Chondrocyte (in vitro differentiated cells): ENCODE data around the gene LAMA1. TPM values are rescaled to one million over a fixed set of nuclear protein-coding genes. Genes with fewer than 3 reads are reported as not detected.

Source experiments
- DNase-seq: peaks from one replicate; pipeline ENCODE4 v3.0.0; 2021; ENCODE audit warnings: mixed read lengths, low spot score
- H3K27ac Mint-ChIP-seq: one replicate; pipeline ENCODE4 v1.8.0; 2021; ENCODE audit warnings: mild to moderate bottlenecking, moderate library complexity, mixed read lengths; ENCODE audit not compliant: unreplicated experiment
- H3K27me3 Mint-ChIP-seq: 2 replicates; pipeline ENCODE4 v1.8.0; 2021; ENCODE audit warnings: low read depth, mixed read lengths
- H3K36me3 Mint-ChIP-seq: 2 replicates; pipeline ENCODE4 v1.8.0; 2021; ENCODE audit warnings: low read depth, mixed read lengths
- H3K4me1 Mint-ChIP-seq: 2 replicates; pipeline ENCODE4 v1.8.0; 2021; ENCODE audit warnings: low read depth, mild to moderate bottlenecking, mixed read lengths
- H3K4me3 Mint-ChIP-seq: one replicate; pipeline ENCODE4 v1.8.0; 2021; ENCODE audit warnings: mild to moderate bottlenecking, moderate library complexity, mixed read lengths; ENCODE audit not compliant: unreplicated experiment
- H3K9me3 Mint-ChIP-seq: 2 replicates; pipeline ENCODE4 v1.8.0; 2021; ENCODE audit warnings: low read depth, mixed read lengths
- total RNA-seq: library from RNA; stranded (reverse); gene quantifications from 3 replicates; pipeline ENCODE4 v1.2.1, GENCODE V29; 2021
- TF ChIP-seq, protein P1 (sequence below): fragments of 200-600 bp; sonication (generic); IDR thresholded peaks from 2 replicates; pipeline ENCODE4 v1.5.0; 2021; ENCODE audit warnings: antibody characterized with exemption, mild to moderate bottlenecking, moderate library complexity

Gene LAMA1
- total RNA-seq, 1 donor from 2014 or later, result 2.3 TPM

DNA sequence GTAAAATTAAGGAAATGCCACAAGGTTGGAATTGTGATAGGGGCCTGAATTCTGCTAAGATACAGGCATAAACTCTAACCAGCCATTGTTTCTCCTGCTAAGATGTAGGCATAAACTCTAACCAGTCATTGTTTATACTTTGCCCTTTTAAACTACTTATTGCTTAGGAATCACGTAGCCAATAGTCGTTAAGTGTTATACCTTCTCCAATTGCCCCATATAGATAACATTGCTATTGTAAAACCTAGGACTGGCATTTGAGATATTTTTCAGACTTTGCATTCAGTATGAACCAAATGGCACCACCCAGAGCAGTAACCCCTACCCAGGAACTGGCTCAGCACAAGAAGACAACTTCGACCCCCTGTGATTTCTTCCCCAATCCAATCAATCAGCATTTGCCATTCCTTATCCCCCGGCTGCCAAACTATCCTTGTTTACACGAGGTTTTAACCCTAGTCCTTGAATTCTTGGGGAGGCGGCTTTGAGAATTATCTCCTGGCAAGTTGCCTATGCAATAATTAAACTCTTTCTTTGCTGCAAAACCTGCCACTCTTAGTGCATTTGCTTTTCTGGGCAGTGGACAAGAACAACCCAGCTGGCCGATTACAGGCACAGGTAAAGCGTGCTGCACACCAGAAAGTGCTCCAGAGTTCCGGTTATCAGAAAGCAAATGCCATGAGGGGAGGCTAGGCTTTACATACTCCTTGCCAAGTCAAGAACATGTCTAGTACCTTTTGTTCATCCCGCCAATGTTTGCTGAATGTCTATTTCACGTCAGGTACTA is 167.6 kb downstream of the LAMA1 start:
- H3K9me3 Mint-ChIP-seq, result no peaks in the 10 kb centered on the region
- H3K4me3 Mint-ChIP-seq, result no peak overlapping the region
- TF ChIP-seq, protein P1, sequence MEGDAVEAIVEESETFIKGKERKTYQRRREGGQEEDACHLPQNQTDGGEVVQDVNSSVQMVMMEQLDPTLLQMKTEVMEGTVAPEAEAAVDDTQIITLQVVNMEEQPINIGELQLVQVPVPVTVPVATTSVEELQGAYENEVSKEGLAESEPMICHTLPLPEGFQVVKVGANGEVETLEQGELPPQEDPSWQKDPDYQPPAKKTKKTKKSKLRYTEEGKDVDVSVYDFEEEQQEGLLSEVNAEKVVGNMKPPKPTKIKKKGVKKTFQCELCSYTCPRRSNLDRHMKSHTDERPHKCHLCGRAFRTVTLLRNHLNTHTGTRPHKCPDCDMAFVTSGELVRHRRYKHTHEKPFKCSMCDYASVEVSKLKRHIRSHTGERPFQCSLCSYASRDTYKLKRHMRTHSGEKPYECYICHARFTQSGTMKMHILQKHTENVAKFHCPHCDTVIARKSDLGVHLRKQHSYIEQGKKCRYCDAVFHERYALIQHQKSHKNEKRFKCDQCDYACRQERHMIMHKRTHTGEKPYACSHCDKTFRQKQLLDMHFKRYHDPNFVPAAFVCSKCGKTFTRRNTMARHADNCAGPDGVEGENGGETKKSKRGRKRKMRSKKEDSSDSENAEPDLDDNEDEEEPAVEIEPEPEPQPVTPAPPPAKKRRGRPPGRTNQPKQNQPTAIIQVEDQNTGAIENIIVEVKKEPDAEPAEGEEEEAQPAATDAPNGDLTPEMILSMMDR, result no peak
- peaks cover 1% of the 10 kb centered on the region for H3K36me3 Mint-ChIP-seq
- no peaks in the 10 kb centered on the region for H3K27me3 Mint-ChIP-seq
- DNase-seq, result no peak
- no peaks in the 10 kb centered on the region for H3K4me1 Mint-ChIP-seq
- H3K27ac Mint-ChIP-seq, result no peak overlapping the region

DNA sequence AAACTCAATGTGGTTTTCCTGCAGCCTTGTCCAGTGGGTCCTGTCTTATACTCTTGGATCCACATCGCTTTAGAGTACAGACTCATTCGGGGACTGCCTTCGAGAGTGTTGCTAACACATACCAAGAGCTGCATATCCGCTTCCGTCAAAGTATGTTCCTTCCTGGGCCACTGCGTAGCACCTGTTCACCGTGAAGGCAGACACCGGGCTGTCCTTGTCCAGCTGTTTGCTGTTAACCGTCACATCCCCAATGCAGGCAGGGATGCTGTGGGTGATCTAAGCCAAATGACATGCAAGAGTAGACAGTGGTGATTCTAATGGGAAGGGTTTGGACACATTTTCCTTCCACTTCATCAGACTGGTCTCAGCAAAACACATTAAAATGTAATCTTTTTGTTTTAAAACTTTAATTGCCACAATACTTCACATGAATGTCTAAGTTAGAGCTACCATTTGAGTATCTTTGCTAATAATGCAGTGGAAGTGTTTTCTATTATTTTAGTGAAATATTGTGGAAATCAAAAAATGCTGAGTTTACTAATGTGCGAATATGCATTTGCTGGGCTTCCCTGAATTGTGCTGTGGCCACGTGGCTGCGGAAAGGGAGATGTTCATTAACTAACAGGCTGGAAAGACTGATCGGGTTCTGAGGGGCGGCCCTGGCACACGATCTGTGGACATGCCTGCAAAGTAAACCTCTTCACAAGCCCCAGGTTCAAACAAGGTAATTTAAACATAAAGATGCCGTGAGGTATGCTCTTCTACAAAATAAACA is 169.1 kb downstream of the LAMA1 start:
- H3K36me3 Mint-ChIP-seq, result peaks cover 1% of the 10 kb centered on the region
- H3K27ac Mint-ChIP-seq, result no peak overlapping the region
- no peak overlapping the region for H3K4me3 Mint-ChIP-seq
- DNase-seq, result no peak
- no peaks in the 10 kb centered on the region for H3K4me1 Mint-ChIP-seq
- TF ChIP-seq, protein P1, result no peak
- no peaks in the 10 kb centered on the region for H3K27me3 Mint-ChIP-seq
- H3K9me3 Mint-ChIP-seq, result no peaks in the 10 kb centered on the region

DNA sequence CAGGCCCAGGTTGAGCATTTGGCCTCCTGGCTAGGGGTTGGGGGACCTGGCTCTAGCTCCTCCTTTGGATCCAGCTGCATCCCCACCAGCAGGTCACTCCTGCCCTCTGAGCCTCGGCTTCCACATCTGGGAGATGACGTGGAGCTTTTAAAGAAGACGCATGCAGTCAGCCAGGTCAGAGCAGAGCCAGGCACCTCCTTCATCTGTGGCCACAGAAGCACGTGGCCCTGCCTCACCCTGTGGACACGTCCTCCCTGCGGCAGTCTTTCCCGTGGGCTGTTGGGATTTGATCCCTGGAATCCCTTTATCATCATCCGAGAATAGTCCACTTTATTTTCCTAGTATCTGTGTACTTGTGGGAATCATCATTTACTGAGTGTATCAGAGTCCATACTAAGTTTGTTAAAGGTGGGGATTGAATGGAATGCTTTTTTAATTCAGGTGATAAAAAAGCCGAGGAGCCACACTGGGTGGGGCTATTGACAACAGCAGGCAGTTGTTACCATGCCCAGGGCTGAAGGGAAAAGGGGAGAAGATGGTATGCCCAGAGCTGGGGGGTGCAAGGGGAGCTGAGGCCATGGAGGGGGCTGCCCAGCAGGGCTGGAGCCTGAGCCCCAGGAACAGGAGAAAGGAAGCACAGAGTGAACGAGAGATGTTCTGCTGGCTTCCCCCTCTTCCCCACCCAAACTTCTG is 170.1 kb downstream of the LAMA1 start:
- Mint-ChIP-seq H3K4me1 (no peaks in the 10 kb centered on the region), H3K27me3 (no peaks in the 10 kb centered on the region), H3K27ac (no peak overlapping the region), H3K36me3 (peaks cover 1% of the 10 kb centered on the region), H3K4me3 (no peak overlapping the region), H3K9me3 (no peaks in the 10 kb centered on the region)
- TF ChIP-seq, protein P1, result no peak
- DNase-seq, result no peak

DNA sequence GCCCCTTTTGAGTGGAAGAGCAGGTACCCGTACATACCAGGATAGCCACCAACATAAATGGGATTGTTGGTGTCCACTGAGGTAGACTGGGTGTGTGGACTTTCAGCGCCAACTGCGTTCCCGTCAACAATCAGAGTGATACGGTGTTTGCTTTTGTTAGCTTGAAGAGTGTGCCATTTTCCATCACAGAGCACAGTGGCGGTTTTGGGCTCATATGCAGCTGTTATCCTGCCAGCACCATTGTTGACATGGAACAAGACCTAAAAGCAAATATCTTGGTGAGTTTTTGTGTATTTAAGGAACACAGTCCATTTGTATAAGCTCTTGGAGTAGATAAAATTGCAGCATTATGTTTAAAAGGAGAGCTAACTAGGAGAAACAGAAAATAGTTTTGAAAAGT is 174.5 kb downstream of the LAMA1 start:
- H3K27ac Mint-ChIP-seq, result no peak overlapping the region
- TF ChIP-seq, protein P1, result no peak
- H3K4me3 Mint-ChIP-seq, result no peak overlapping the region
- no peak for DNase-seq
- H3K36me3 Mint-ChIP-seq, result peaks cover 1% of the 10 kb centered on the region
- peaks cover 5% of the 10 kb centered on the region for H3K27me3 Mint-ChIP-seq
- no peaks in the 10 kb centered on the region for H3K9me3 Mint-ChIP-seq
- no peaks in the 10 kb centered on the region for H3K4me1 Mint-ChIP-seq

DNA sequence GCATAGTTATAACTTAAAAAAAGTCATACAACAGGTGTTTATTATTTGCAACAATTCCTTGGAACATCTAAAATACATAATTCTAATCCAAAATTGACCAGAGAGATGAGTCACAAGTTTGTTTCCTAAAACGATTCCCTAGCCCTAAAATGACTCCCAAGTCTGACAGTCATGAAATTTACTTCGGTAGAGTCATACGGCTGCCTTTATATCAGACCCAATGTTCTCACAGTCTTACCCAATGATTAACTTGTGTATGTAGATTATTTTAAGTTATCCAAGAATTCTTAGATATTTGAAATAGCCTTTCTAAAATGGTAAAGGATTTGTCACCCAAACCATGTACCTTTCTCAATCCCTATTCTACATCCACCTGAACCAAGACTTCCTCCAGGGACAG is 174.9 kb downstream of the LAMA1 start:
- H3K27ac Mint-ChIP-seq, result no peak overlapping the region
- peaks cover 5% of the 10 kb centered on the region for H3K27me3 Mint-ChIP-seq
- H3K9me3 Mint-ChIP-seq, result no peaks in the 10 kb centered on the region
- H3K4me1 Mint-ChIP-seq, result no peaks in the 10 kb centered on the region
- peaks cover 1% of the 10 kb centered on the region for H3K36me3 Mint-ChIP-seq
- H3K4me3 Mint-ChIP-seq, result no peak overlapping the region
- TF ChIP-seq, protein P1, result no peak
- DNase-seq, result no peak
